Stimulated activated naive CD4-positive, alpha-beta T cell (primary cell): Measurements from ENCODE around the gene EEF2K.
A peak's percentile ranks its signal among the peaks of the same experiment; 100 is the strongest.

Experiments used
- DNase-seq, 6 experiments: peaks; one replicate each; lab custom pipeline; 2025; lab: John Stamatoyannopoulos, UW

EEF2K gene

GRCh38 chr16:22252317-22252716 lies 46.2 kb downstream of the EEF2K start:
- no peak for DNase-seq

GRCh38 chr16:22253272-22253671 lies 47.2 kb downstream of the EEF2K start:
- DNase-seq: no peak

GRCh38 chr16:22255335-22255734 lies 49.3 kb downstream of the EEF2K start:
- DNase-seq: no peak

GRCh38 chr16:22257440-22257839 lies 51.4 kb downstream of the EEF2K start:
- no peak for DNase-seq

- DNase-seq: no peak
Observed at GRCh38 chr16:22260490-22260889, 54.4 kb downstream of the EEF2K start.

- DNase-seq: no peak
Observed at GRCh38 chr16:22262460-22262859, 56.4 kb downstream of the EEF2K start.

GRCh38 chr16:22264786-22265185 lies 58.7 kb downstream of the EEF2K start:
- DNase-seq: peak in 1 of 6 experiments; percentile 14

- DNase-seq: no peak
Observed at GRCh38 chr16:22265351-22265750, 59.3 kb downstream of the EEF2K start.

GRCh38 chr16:22266546-22266945 lies 60.5 kb downstream of the EEF2K start:
- DNase-seq: no peak

- DNase-seq: no peak
Observed at GRCh38 chr16:22267764-22268163, 61.7 kb downstream of the EEF2K start.

- no peak for DNase-seq
Observed at GRCh38 chr16:22270525-22270924, 64.4 kb downstream of the EEF2K start.

- DNase-seq: no peak
Observed at GRCh38 chr16:22272870-22273650, 67.0 kb downstream of the EEF2K start.

GRCh38 chr16:22274916-22275315 lies 68.8 kb downstream of the EEF2K start:
- no peak for DNase-seq

GRCh38 chr16:22278441-22279230 lies 72.6 kb downstream of the EEF2K start:
- no peak for DNase-seq

GRCh38 chr16:22282254-22282892 lies 76.3 kb downstream of the EEF2K start:
- no peak for DNase-seq

- no peak for DNase-seq
Observed at GRCh38 chr16:22284637-22285036, 78.6 kb downstream of the EEF2K start.

GRCh38 chr16:22285080-22285479 lies 79.0 kb downstream of the EEF2K start:
- no peak for DNase-seq

- no peak for DNase-seq
Observed at GRCh38 chr16:22291020-22291419, 84.9 kb downstream of the EEF2K start.

GRCh38 chr16:22291860-22292318 lies 85.8 kb downstream of the EEF2K start:
- DNase-seq: no peak

GRCh38 chr16:22292320-22292719 lies 86.2 kb downstream of the EEF2K start:
- DNase-seq: no peak

- DNase-seq: no peak
Observed at GRCh38 chr16:22293137-22294106, 87.3 kb downstream of the EEF2K start.
